Activated CD4-positive, CD25-positive, alpha-beta regulatory T cell (primary cell): ENCODE results near the gene SMCO1.
"Not testable (repeated sequence)": the region's sequence is repeated elsewhere in the genome, so short reads cannot be mapped to it uniquely, and the experiment has no call there.

Source experiments
- DNase-seq, 4 experiments: peaks; one replicate each; lab custom pipeline; 2025; lab: John Stamatoyannopoulos, UW

SMCO1 gene

DNA sequence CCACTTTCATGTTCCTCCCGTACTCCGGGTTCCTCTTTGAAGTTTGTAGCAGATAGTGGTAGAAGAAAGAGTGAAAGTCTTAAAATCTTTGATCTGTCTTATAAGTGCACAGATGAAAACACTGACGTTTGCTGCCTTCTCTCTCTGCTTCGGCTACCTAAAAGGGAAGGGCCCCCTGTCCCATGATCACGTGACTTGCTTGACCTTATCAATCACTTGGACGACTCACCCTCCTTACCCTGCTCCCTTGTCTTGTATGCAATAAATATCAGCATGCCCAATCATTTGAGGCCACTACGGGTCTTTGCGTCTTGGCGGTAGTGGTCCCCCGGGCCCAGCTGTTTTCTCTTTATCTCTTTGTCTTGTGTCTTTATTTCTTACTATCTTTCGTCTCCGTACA lies 6.1 kb upstream of the SMCO1 start:
- not testable (repeated sequence) for DNase-seq

DNA sequence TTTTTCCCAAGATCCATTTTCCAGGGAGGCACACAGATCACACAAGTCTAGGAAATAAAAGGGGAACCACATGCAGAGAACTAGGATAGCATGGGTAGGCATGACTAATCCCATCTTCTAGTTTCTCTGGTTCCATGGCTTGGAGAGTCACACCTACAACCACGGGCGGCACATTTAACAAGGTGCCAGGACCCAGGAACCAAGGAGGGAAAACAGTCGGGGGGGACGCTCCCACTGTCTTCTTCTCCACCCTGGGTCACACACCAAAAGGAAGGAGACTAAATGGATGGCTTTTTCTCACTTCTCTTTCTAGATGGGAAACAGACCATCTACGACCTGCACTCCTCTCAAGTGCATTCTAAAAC lies 4.6 kb upstream of the SMCO1 start:
- DNase-seq: no peak

DNA sequence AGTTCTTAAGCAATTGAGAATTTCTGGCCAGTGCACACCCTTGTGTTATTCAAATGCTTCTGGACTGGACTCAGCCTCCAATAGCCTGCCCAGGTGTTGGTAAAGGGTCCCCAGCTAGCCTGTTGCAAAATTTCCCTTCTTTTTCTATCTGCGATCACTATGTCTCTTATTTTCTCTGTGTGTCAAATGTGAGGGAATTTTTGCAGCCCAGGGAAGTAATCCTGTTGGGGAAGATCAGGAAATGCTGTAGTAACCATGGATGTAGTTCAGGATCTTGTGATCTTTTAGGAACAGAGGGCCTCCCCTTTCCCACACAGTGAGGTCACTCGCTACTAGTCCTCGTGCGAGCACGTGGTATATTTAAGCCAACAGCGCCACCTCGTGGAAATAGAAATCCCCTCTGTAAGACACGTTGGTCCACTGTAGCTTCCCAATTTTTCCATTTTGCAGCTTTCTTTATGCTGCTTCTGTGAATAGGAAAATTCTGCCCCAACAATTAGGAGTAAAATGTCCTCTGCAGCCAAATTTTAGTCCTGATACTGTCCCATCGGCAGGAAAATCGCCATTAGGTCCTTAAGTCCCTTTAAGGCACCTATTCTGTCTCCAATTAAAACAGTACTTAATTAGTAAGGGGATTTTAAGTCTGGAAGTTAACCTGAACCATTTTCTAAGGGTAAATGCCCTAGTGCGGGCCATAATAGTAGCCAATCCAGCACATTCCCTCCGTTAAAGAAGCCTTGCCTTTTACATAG lies 4.0 kb upstream of the SMCO1 start:
- peak in 1 of 4 experiments; percentile 30 for DNase-seq

DNA sequence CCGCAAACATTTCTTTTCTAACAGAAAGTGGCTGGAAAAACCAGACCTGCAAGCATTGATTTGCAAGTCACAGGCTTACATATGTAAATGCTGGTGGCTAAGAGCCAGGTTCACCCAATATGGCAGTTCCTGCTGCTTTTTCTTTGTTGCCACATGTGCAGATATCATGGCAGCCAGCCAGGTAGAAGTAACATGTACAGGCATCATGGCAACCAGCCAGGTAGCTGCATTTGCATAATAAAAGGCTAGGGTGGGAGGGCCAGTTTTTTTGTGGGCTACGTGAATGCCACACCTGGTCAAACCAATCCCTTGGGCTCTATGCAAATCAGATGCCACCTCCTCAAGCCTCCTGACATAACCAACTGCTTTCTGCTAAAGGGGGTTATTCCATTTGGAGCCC lies 2.8 kb upstream of the SMCO1 start:
- DNase-seq: no peak

DNA sequence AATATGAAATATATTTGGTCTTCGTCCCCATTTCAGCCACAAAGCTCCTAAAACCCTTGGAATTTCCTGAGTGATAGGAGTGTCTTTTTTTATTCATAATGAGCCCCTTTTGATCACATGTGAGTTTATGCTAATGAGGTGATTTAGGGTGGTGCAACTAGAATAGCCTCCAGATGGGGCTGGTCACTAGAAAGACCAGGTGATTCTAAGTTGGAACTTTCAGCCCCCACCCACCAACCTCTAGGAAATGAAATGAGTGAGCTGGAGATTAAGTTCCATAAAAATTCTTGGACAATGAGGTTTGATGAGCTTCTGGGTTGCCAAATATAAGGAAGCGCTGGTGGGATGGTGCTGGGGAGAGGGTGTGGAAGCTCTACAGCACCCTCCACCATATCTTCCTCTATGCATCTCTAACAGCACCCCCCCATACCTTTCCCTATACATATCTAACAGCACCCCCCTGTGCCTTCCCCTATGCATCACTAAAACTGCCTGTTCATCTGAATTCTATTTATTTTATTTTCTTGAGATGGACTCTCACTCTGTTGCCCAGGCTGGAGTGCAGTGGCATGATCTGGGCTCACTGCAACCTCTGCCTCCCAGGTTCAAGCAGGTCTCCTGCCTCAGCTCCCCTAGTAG lies 2.1 kb upstream of the SMCO1 start:
- DNase-seq: no peak

DNA sequence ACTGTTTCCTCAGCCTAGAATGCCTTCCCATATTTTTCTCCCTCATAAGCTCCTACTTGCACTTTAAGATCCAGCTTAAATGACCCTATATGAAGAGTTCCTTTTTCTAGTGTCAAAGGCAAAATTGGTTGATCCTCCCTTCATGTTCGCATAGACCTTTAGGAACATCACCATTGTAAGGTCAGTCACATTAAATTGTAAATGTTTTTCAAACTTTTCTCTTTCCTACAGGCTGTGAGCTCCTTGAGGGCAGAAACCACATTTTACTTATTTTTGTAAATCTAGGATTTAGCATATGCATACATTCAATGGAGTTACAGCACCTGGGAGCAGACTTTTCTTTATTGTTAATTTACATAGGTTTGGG lies 813 bp downstream of the SMCO1 start:
- no peak for DNase-seq

DNA sequence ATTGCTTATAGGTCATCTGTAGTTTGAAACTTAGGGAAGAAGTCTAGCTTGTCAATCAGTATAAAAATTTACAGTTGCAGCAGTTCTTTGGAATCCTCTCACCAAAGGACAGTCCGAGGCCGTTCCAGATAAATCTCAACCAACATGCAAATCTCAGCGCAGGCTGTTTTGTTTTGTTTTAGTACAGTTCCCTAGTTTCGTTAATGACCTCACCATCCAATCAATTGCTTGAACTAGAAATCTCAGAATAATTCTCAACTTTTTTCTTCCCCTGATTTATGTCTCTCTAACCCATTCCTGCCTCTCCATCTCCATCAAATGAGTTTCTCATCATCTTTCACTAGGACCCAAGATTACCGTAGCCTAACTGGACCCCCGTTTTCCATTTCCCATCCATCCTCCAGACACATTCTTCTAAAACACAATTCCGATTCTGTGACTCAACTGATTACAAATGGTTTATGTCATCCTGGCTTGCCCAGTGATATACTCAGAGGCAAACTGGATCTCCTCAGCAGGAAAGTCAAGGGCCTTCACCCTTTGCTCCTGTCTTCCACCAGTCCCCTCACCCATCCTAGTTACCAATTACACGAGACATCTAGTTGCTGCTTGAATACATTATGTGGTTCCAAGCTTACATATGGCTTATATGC lies 1.3 kb downstream of the SMCO1 start:
- no peak for DNase-seq

DNA sequence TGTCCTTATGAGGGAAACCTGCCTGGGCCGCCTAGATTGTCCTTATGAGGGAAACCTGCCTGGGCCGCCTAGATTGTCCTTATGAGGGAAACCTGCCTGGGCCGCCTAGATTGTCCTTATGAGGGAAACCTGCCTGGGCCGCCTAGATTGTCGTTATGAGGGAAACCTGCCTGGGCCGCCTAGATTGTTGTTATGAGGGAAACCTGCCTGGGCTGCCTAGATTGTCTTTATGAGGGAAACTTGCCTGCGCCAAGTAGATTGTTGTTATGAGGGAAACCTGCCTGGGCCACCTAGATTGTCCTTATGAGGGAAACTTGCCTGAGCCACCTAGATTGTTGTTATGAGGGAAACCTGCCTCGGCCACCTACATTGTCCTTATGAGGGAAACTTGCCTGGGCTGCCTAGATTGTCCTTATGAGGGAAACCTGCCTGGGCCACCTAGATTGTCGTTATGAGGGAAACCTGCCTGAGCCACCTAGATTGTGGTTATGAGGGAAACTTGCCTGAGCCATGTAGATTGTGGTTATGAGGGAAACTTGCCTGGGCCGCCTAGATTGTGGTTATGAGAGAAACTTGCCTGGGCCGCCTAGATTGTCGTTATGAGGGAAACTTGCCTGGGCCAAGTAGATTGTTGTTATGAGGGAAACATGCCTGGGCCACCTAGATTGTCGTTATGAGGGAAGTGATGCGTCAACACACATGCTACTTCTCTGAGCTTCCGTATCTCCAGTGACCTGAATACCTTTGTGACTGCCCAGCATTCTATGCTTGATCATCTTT lies 3.3 kb downstream of the SMCO1 start:
- DNase-seq: not testable (repeated sequence)

DNA sequence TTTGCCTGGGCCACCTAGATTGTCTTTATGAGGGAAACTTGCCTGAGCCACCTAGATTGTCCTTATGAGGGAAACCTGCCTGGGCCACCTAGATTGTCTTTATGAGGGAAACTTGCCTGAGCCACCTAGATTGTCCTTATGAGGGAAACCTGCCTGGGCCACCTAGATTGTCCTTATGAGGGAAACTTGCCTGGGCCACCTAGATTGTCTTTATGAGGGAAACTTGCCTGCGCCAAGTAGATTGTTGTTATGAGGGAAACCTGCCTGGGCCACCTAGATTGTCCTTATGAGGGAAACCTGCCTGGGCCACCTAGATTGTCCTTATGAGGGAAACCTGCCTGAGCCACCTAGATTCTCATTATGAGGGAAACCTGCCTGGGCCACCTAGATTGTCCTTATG lies 4.0 kb downstream of the SMCO1 start:
- not testable (repeated sequence) for DNase-seq

DNA sequence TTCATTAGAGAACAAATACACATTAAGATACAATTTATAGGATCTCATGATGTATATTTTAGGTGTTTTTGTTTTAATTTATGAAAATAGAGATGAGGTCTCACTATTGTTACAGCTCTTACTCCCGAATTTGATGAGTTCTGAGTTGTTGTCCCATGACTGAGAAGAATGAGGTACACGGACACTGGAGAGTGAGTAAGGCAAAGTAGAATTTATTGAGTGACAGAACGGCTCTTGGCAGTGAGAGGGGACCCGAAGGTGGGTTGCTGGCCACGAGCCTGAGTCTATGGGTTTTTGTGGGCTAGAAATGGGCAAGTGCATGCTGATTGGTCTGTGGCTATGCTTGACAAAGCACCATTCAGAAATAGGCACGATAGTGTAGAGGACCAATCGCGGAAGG lies 8.5 kb downstream of the SMCO1 start:
- DNase-seq: no peak

DNA sequence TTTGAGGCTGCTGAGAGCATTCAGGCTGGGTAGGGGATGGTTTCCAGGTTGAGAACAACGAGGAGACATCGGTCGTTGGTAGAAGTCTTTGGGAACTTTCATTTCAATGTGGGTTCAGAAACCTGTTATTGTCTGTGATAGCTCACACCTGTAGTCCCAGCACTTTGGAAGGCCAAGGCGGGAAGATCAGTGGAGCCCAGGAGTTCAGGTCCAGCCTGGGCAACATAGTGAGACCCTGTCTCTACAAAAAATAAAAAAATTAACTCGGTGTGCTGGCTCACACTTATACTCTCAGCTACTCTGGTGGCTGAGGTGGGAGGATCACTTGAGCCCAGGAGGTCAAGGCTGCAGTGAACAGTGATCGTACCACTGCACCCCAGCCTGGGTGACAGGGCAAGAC lies 10.6 kb downstream of the SMCO1 start:
- no peak for DNase-seq

DNA sequence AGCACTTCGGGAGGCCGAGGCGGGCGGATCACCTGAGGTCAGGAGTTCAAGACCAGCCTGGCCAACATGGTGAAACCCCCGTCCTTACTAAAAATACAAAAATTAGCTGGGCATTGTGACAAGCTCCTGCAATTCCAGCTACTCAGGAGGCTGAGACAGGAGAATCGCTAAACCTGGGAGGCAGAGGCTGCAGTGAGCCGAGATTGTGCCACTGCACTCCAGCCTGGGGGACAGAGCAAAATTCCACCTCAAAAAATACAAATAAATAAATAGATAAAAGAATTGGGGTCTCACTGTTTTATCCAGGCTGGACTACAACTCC lies 11.1 kb downstream of the SMCO1 start:
- DNase-seq: not testable (repeated sequence)

DNA sequence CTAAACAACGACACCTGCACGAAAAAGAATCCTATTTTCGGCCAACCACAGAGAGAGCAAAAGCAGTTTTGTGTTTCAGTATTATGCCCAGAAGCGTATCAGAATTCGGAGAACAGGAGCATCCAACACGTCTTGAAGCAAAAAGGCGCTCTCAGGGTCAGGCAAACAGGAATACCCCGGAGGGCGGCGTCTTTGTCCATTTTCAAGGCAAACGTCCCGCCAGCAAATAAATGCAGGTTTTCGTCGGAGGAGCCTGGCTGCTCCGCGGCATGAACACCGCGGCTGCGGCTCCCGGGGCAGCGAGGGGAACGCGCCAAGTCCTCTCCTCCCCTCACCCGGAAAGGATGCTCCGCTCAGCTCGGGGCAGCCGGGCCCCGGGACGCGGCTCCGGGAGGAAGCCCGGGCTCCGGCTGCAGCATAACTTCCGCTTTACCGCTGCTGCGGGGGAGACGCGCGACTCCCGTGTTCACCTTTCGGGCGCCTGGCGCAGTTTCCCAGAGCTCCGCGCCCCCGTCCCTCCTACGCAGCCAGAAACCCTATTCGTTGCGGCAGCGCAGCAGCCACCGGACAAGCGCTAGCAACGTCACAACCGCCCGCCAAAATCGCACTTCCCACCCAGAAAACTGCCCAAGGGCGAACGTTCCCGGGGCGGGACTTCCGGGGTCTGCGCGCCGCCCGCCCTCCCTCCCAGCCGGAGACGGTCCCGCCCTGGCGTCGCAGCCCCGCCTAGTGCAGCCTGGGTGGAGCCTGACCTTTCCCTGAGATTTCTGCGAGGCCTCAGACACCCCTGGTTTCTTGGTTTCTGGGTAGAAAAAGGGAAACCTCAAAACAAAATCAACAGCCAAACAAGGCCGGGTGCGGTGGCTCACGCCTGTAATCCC lies 11.7 kb downstream of the SMCO1 start, which contains the start of gene RNF168:
Gene RNF168, minus strand, starts transcription at position 573 of the 881 bp plus-strand sequence. CDS start 595 bp downstream, outside the sequence.
- peak; percentile 72 to 80 (median 75) for DNase-seq

DNA sequence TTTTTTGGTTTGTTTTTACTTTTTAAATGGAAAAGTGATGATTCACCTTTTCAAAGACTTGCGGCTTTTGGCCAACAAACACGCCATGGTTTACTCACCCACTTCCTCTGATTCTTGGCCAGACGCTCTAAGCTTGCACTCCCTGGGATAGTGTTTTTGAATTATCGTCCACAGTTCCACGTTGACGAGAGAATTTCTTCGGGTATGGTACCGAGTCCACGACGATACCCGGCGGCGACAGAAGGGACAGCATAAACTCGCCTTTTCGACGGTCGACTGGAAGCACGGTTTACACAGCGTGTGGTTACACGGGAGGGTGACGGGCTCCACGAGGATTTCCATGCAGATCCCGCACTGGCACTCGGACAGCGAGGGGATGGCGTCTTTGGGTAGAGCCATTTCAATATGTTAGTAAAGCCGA lies 12.4 kb downstream of the SMCO1 start:
- DNase-seq: peak in 1 of 4 experiments; percentile 13

DNA sequence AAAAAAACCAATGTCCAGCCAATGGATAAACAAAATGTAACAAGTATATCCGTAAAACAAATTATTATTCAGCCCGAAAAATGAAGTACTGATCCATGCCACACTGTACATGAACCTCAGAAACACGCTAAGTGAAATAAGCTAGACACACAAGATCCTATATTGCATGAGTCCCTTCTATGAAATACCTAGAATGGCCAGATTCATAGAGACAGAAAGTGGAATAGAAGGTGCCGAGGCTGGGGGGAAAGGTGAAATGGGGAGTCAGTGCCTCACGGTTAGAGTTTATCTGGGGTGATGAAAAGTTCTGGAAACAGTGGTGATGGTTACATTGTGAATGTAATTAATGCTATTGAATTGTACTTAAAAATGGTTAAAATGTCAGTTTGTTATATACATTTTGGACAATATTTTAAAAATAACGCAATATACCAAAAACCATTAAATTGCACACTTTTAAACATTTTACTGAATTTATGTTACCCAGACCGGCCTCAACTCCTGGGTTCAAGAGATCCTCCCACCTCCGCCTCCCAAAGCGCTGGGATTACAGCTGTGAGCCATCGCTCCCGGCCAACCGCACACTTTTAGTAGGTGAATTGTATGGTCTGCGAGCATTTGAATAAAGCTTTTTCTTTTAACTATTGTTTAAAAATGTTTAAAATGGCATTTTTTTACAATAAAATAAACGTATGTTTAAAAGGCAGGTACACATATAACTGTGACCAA lies 13.7 kb downstream of the SMCO1 start:
- DNase-seq: no peak

DNA sequence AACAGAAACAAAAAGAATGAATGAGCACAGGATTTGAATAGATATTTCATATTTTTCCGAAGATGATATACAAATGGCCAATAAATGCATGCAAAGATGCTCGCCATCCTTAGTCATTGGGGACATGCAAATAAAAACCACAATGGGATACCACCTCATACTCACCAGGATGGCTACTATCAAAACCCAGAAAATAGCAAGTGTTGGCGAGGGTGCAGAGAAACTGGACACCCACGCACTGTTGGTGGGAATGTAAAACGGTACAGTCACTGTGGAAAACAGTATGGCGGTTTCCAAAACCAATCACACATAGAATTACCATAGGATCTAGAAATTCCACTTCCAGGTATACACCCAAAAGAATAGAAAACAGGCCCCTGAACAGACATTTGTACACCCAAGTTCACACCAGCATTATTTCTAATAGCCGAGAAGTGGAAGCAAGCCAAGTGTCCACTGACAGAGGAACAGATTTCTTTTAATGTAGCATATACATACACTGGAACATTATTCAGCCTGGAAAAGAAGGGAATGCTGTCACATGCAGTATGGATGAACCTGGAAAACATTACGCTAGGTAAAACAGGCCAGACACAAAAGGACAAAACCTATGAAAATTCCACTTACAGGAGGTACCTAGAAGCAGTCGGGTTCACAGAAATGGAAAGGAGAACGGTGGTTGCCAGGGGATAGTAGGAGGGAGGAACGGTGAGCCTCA lies 15.2 kb downstream of the SMCO1 start:
- no peak for DNase-seq

DNA sequence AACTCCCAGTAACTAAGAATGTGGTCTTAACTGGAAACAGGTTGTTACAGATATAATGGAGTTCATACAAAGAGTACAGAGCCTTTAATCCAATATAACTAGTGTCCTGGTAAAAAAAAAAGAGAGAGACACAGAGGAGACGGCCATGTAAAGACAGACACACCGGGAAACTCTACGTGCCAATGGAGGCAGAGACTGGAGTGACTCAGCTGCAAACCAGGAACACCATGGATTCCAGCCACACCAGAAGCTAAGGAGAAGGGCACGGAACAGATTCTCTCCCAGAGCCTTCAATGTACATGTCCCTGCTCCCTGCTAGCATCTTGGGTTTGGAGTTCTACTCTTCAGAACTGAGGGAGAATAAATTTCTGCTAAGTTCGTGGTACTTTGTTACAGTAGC lies 16.1 kb downstream of the SMCO1 start:
- DNase-seq: no peak

DNA sequence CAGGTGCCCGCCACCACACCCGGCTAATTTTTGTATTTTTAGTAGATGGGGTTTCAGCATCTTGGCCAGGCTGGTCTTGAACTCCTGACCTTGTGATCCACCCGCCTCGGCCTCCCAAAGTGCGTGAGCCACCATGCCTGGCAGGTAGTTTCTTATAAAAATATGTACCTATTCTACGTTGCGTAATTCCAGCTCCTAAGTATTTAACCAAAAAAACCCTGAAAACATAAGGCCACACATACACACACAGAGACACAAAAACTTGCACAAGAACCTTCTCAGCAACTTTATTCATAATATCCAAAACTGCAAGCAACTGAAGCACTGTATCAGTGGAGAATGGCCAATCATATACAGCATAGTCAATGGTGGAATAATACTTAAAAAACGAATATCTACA lies 16.8 kb downstream of the SMCO1 start:
- no peak for DNase-seq

DNA sequence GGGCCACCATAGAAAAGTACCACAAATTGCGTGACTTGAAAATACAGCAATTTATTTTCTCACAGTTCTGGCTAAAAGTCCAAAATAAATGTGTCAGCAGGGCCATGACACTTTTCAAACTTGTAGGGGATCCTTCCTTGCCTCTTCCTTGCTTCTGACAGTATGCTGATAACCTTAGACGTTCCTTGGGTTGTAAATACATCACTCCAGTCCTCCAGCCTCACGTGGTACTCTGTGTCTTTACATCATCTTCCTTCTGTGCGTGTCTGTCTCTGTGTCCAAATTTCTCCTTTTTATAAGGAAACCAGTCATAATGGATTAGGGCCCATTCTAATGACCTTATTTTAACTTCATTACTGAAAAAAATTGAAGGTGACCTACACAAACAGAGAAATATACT lies 19.0 kb downstream of the SMCO1 start:
- no peak for DNase-seq

DNA sequence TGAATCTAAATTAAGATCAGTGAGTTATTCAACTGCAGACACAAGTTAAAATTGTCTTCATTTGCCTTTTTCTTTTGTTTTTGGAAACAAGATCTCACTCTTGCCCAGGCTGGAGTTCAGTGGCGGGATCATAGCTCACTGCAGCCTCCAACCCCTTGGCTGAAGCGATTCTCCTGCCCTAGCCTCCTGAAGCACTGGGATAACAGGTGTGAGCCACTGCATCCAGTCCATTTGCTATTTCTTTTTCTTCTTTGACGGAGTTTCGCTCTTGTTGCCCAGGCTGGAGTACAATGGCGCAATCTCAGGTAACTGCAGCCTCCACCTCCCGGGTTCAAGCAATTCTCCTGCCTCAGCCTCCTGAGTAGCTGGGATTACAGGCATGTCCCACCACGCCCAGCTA lies 21.9 kb downstream of the SMCO1 start:
- no peak for DNase-seq
